ENCODE measurements around the gene GUK1. TPM values are rescaled to one million over a fixed set of nuclear protein-coding genes. Genes with fewer than 3 reads are reported as not detected.

GUK1 gene
- total RNA-seq, 2 donors from 2014 or later = 110 to 112 TPM

DNA sequence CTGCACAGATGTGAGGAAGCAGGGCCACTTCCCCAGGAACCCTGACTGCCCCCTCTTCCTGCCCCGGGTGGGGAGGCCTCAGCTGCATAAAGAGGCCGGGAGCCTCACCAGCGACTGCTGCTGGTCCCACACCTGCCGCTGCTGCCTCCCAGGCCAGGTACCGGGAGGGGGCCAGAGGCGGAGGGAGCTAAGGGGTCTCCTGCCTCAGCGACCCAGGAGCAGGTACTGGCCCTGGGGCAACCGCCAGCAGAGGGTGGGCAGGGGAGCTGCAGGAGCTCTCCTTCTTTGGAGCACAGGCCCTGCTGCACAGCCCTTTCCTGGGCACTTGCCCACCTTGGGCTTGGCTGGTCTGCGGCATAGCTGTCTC is 16.4 kb downstream of the GUK1 start:
- DNase-seq = no peak
- no peak overlapping the region for H3K27ac Mint-ChIP-seq
- Histone ChIP-seq H3K4me3 (ENCODE audit: low read length) (no peak overlapping the region), H3K9me3 (ENCODE audit: control insufficient read depth, low read length) (no peaks in the 10 kb centered on the region), H3K36me3 (ENCODE audit: control insufficient read depth, insufficient read depth, low read length) (no peaks in the 10 kb centered on the region), H3K27me3 (ENCODE audit: control insufficient read depth, insufficient read depth, low read length, poor library complexity, severe bottlenecking) (no peaks in the 10 kb centered on the region), H3K27ac (ENCODE audit: low read depth, low read length) (no peak overlapping the region), H3K9ac (ENCODE audit: extremely low read depth, low read length, poor library complexity, severe bottlenecking) (no peak overlapping the region), H3K4me1 (ENCODE audit: control insufficient read depth, insufficient read depth, low read length) (peaks cover 3% of the 10 kb centered on the region)
- no peaks in the 10 kb centered on the region for H3K36me3 Mint-ChIP-seq (ENCODE audit: low read depth)
- H3K9me3 Mint-ChIP-seq = no peaks in the 10 kb centered on the region
- H3K4me1 Mint-ChIP-seq = no peaks in the 10 kb centered on the region
- WGBS, 2 experiments (ENCODE audit: insufficient coverage in 1 of 2, insufficient read length in 1 of 2) = 90 to 100% methylated on average over 2 to 9 of the region's 9 CpGs
- peaks cover 23% of the 10 kb centered on the region for H3K27me3 Mint-ChIP-seq (ENCODE audit: insufficient read depth)
- TF ChIP-seq, protein P1, sequence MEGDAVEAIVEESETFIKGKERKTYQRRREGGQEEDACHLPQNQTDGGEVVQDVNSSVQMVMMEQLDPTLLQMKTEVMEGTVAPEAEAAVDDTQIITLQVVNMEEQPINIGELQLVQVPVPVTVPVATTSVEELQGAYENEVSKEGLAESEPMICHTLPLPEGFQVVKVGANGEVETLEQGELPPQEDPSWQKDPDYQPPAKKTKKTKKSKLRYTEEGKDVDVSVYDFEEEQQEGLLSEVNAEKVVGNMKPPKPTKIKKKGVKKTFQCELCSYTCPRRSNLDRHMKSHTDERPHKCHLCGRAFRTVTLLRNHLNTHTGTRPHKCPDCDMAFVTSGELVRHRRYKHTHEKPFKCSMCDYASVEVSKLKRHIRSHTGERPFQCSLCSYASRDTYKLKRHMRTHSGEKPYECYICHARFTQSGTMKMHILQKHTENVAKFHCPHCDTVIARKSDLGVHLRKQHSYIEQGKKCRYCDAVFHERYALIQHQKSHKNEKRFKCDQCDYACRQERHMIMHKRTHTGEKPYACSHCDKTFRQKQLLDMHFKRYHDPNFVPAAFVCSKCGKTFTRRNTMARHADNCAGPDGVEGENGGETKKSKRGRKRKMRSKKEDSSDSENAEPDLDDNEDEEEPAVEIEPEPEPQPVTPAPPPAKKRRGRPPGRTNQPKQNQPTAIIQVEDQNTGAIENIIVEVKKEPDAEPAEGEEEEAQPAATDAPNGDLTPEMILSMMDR (conservative IDR thresholded peaks at IDR 0.05) = no peak
- H3K4me3 Mint-ChIP-seq = no peak overlapping the region

DNA sequence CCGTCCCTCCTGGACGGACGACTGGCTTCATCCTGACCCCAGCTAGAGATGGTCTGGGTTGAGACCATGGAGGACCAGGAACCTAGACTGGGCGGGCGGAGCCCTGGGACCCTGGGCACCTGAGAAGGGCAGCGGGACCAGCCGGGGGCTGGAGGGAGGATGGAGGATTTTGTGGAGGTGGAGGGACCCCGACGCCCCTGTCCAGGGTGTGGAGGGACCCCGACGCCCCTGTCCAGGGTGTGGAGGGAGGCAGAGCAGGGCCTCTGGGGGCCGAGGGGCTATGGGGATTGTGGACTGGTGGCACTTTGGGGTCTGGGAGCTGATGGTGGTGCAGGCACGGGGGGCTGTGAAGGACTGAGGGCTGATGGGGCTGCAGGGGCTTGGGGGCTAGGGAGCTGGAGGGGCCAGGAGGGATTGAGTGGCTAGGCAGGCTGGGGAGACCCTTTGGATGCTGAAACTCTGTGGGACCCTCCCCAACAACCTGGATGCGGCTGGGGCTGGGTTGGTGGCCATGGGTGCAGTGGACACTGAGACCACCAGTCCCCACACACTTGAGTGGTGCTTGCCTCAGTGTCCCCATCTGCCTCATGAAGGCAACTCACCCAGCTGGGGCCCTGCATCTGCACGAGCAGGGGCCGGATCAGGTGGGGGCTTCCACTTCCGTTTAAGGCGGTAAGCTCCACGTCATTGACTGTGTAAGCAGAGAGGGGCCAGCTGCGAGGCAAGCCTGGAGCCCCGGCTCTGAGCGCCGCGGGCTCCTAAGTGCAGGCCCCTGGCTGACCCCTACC is 17.1 kb downstream of the GUK1 start:
- H3K9me3 ChIP-seq (ENCODE audit: control insufficient read depth, low read length) = no peaks in the 10 kb centered on the region
- no peaks in the 10 kb centered on the region for H3K27me3 ChIP-seq (ENCODE audit: control insufficient read depth, insufficient read depth, low read length, poor library complexity, severe bottlenecking)
- no peaks in the 10 kb centered on the region for H3K36me3 ChIP-seq (ENCODE audit: control insufficient read depth, insufficient read depth, low read length)
- TF ChIP-seq, protein P1 (conservative IDR thresholded peaks at IDR 0.05) = no peak
- no peak overlapping the region for H3K9ac ChIP-seq (ENCODE audit: extremely low read depth, low read length, poor library complexity, severe bottlenecking)
- no peaks in the 10 kb centered on the region for H3K36me3 Mint-ChIP-seq (ENCODE audit: low read depth)
- H3K9me3 Mint-ChIP-seq = no peaks in the 10 kb centered on the region
- H3K27ac Mint-ChIP-seq = no peak overlapping the region
- H3K4me3 ChIP-seq (ENCODE audit: low read length) = no peak overlapping the region
- H3K27me3 Mint-ChIP-seq (ENCODE audit: insufficient read depth) = peaks cover 23% of the 10 kb centered on the region
- 90 to 100% methylated on average over 3 to 24 of the region's 24 CpGs for WGBS, 2 experiments (ENCODE audit: insufficient coverage in 1 of 2, insufficient read length in 1 of 2)
- H3K4me1 Mint-ChIP-seq = no peaks in the 10 kb centered on the region
- H3K27ac ChIP-seq (ENCODE audit: low read depth, low read length) = no peak overlapping the region
- DNase-seq = no peak
- no peak overlapping the region for H3K4me3 Mint-ChIP-seq
- H3K4me1 ChIP-seq (ENCODE audit: control insufficient read depth, insufficient read depth, low read length) = peaks cover 3% of the 10 kb centered on the region

DNA sequence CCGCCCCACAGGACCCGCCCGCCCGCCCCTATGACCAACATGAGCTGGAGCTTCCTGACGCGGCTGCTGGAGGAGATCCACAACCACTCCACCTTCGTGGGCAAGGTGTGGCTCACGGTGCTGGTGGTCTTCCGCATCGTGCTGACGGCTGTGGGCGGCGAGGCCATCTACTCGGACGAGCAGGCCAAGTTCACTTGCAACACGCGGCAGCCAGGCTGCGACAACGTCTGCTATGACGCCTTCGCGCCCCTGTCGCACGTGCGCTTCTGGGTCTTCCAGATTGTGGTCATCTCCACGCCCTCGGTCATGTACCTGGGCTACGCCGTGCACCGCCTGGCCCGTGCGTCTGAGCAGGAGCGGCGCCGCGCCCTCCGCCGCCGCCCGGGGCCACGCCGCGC is 17.6 kb downstream of the GUK1 start:
- H3K9me3 Mint-ChIP-seq = no peaks in the 10 kb centered on the region
- DNase-seq = no peak
- Histone ChIP-seq H3K4me1 (ENCODE audit: control insufficient read depth, insufficient read depth, low read length) (peaks cover 7% of the 10 kb centered on the region), H3K36me3 (ENCODE audit: control insufficient read depth, insufficient read depth, low read length) (no peaks in the 10 kb centered on the region), H3K27ac (ENCODE audit: low read depth, low read length) (no peak overlapping the region), H3K9ac (ENCODE audit: extremely low read depth, low read length, poor library complexity, severe bottlenecking) (no peak overlapping the region), H3K9me3 (ENCODE audit: control insufficient read depth, low read length) (no peaks in the 10 kb centered on the region), H3K27me3 (ENCODE audit: control insufficient read depth, insufficient read depth, low read length, poor library complexity, severe bottlenecking) (no peaks in the 10 kb centered on the region), H3K4me3 (ENCODE audit: low read length) (no peak overlapping the region)
- TF ChIP-seq, protein P1 (conservative IDR thresholded peaks at IDR 0.05) = no peak
- no peak overlapping the region for H3K27ac Mint-ChIP-seq
- peaks cover 23% of the 10 kb centered on the region for H3K27me3 Mint-ChIP-seq (ENCODE audit: insufficient read depth)
- H3K36me3 Mint-ChIP-seq (ENCODE audit: low read depth) = no peaks in the 10 kb centered on the region
- H3K4me3 Mint-ChIP-seq = no peak overlapping the region
- 94 to 96% methylated on average over 19 to 43 of the region's 43 CpGs for WGBS, 2 experiments (ENCODE audit: insufficient coverage in 1 of 2, insufficient read length in 1 of 2)
- H3K4me1 Mint-ChIP-seq = no peaks in the 10 kb centered on the region

All from endodermal cell (in vitro differentiated cells).